Measurements from ENCODE around the gene PLCD3.

PLCD3 gene

GRCh38 chr17:45117848-45118646 lies 14.3 kb downstream of the PLCD3 start:
- DNase-seq (ENCODE audit: low read depth, low spot score): no peak

DNA sequence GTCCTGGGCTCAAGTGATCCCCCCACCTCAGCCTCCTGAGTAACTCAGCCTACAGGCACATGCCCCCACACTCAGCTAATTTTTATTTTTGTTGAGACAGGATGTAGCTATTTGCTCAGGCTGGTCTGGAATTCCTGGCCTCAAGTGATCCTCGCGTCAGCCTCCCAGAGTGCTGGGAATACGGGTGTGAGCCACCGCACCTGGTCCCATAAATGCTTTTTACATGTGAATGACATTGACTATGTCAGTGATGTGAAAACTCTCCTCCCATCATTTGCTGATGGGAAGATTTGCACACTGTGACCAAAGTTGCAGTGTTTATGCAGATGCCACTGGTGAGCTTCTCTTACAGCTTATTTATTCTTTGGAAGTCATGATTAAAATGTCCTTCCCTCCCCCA lies 15.0 kb downstream of the PLCD3 start:
- DNase-seq (ENCODE audit: low read depth, low spot score): no peak

- no peak for DNase-seq (ENCODE audit: low read depth, low spot score)
Measured at GRCh38 chr17:45116434-45117016, 15.8 kb downstream of the PLCD3 start.

DNA sequence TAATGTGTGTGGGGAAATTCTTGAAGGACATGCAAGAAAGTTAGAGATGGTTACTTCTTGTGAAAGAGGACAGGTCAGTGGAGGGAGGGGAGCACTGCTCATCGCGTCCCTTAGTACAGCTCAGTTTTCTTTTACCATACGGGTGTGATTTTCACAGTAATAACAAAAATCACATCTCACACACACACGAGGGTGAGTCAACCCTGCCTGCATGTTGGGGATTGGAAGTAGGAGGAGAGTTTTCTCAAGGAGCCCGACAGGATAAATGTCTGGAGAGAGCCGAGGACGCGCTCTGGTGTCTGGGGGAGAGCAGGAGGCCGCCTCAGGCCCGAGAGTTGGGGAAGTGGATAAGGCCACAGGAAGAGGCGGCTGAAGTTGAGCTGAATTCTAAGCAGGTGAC lies 16.4 kb downstream of the PLCD3 start:
- DNase-seq (ENCODE audit: low read depth, low spot score): no peak

DNA sequence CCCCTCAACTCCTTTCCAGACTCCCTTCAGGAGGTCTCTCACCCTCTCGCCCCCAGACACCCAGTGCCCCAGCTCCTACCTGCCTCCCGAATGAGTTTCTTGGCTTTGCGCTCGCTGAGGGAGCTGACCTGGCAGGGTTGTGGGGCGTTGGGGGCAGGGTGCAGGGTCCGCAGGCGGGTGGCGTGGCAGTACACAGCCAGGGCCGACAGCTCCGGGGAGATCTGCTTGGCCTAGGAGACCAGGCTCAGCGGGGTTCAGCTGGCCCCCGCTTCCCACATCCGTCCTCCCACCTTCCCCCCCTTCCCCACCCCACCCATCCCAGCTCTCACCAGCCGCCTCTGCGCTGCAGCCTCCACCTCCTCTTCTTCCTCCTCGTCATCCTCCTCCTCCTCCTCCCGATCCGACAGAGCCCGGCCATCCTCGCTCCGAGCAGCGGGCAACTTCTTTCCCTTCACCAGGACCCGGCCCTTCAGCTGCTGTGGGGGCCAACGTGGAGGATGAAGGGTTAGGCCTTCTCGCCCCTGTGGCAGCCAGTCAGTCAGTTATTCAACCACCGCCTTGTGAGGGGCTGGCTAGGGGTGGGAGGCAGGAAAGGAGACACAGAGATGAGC lies 17.2 kb downstream of the PLCD3 start:
- no peak for DNase-seq (ENCODE audit: low read depth, low spot score)

DNA sequence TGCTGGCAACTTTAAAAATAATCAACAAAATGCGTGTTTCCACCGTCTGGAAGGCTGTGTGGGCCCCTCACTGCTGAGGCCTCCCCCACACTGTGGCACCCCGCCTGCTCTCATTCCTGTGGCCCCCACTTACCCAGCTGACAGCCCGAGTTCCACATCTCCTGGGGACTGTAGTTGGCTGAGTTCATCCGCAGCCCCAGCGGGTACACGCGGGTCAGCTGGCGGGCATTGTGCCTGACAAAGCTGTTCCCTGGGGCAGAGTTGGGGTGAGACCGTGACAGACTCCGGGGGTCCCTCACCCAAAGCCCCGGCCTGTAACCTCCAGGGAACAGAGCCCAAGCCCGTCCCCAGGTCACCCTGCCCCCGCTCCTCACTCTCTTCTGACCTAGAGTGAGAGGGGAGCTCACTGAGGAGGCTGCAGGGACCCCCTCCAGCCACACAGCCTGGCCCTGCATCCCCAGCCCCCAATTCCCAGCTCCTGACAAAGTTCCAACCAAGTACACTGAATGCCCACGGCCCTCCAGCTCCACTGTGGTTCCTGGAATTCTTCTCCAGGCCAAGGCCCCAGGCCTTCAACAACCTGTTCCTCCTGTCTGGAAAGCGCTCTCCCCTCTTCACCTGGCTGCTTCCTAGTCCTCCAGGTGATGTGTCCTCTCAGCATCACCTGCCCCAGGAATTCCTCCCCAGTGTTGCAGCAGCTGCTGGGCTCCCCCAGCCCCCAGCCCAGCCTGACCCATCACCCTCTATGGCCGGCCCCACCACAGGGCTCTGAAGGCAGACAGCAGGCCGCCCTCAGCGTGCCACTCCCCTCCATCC lies 18.0 kb downstream of the PLCD3 start:
- DNase-seq (ENCODE audit: low read depth, low spot score): no peak

DNA sequence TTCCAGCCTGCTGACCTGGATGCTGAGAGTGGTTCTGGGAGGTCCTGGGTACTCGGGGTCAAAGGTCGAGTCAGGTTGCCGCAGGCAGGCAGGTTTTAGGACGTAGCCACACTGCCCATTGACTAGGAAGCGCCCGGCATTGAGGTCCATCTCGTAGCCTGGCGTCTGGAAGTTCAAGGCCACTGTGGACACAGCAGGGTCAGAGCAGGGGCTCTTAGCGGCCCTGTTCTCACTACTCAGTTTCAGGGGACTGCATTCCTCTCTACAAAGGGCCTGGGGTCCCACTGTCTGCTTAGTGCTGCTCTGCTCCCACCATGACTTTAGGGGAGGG lies 18.9 kb downstream of the PLCD3 start:
- DNase-seq (ENCODE audit: low read depth, low spot score): no peak

DNA sequence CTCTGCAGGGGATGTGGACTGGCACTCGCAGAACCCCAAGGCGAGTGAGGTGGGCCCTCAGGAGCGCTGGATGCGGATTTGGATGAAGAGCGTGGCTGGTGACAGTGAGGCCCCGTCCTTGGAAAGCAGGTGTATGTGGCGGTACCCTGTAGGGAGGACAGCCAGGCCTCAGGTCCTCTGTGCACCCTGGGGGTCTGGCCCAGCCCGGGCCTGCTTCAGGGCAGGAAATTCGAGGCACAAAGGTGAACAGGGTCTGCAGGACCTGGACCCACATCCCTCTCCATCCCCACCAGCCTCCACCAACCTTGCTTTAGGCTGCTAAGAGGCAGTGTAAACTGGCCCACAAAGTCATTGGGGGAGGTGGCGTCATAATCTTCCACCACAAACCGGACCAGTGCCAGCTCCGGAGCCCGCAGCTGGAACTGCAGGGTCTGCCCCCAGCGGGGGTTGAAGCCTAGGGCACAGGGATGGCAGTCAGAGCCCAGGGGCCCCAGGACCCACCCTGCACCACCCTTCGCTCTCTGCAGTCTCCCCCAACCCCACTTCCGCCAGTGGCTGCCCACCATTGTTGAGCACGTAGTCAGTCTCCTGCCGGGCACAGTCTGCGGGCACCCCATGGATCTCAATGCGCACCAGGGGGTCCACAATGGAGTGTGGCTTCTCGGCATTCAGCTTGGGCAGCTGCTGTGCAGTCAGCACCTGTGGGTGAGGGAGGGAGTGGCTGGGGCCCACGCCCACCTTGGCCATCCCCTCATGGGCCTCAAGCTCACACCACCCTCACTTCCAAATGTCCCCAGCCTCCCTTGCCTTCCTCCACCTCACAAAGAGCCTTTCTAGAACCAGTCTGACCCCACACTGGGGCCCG lies 19.5 kb downstream of the PLCD3 start:
- no peak for DNase-seq (ENCODE audit: low read depth, low spot score)

DNA sequence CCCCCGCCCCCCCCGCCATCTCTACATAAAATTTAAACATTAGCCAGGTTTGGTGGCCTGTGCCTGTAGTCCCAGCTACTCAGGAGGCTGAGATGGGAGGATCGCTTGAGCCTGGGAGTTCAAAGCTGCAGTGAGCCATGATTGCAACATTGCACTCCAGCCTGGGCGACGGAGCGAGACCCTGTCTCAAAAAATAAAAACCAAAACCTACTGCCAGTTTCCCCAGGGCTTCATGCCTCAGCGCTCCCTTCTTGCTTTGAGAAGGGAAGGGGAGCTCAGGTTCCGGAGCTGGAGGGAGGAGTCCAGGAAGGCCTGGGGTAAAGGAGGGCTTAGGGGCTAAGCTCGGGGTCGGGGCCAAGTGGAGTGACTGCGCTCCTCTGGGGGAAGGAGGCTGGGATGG lies 20.5 kb downstream of the PLCD3 start:
- DNase-seq (ENCODE audit: low read depth, low spot score): no peak

- no peak for DNase-seq (ENCODE audit: low read depth, low spot score)
Measured at GRCh38 chr17:45110676-45111611, 21.4 kb downstream of the PLCD3 start.

GRCh38 chr17:45108595-45109521 lies 23.5 kb downstream of the PLCD3 start:
- no peak for DNase-seq (ENCODE audit: low read depth, low spot score)

- DNase-seq (ENCODE audit: low read depth, low spot score): no peak
Measured at GRCh38 chr17:45108051-45108450, 24.3 kb downstream of the PLCD3 start.

DNA sequence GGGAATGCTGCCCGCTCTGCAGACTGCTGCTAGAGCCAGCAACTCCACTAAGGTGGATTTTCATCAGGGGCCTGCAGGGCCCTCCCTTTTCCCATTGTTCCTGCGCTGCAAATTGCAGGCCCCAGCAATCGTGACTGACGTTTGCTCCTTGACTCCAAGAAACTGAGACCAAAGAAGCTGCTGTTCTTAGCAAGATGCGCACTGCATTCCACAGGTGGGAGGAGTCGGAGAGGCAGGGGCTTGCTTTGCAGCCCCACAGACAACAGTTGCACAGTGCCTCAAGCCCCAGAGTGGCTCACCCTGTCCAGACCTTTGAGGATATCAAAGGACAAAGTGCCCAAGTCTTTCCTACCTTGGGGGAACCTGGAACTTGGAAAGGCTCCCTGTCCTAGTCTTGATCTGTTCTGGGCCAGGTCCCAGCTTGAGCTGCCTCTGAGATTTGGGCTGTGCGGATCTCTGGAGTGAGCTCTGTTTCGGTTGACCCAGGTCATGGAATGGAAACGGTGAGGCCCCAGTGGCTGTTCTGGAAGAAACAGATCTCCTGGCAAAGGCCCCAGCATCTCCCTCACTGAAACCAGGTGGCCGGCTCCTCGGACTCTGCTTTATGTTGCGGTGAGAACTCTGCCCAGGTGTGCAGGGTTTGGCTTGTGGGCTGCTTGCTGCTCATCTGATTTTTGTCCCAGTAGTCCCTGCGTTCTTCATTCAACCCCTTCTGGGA lies 24.9 kb downstream of the PLCD3 start:
- DNase-seq (ENCODE audit: low read depth, low spot score): no peak

GRCh38 chr17:45106582-45106981 lies 25.7 kb downstream of the PLCD3 start:
- DNase-seq (ENCODE audit: low read depth, low spot score): no peak

DNA sequence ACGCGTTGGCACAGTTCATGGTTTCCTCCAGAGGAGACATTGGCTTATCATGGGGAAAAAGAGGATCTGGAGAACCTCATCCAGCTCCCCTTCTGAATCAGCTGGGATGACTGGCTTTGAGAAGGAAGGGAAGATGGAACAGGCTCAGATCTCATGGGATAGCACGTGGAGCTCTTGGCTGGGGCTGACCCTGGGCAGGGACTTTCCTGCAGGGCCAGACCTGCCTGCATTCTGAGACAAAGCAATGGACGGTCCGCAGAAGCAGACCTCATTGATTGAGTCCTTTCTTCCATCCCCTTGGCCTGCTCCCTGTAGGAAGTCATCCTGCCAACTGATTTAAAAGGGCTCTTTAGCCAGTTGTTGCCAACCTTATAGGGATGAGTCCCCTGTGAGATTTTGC lies 26.2 kb downstream of the PLCD3 start:
- DNase-seq (ENCODE audit: low read depth, low spot score): no peak

DNA sequence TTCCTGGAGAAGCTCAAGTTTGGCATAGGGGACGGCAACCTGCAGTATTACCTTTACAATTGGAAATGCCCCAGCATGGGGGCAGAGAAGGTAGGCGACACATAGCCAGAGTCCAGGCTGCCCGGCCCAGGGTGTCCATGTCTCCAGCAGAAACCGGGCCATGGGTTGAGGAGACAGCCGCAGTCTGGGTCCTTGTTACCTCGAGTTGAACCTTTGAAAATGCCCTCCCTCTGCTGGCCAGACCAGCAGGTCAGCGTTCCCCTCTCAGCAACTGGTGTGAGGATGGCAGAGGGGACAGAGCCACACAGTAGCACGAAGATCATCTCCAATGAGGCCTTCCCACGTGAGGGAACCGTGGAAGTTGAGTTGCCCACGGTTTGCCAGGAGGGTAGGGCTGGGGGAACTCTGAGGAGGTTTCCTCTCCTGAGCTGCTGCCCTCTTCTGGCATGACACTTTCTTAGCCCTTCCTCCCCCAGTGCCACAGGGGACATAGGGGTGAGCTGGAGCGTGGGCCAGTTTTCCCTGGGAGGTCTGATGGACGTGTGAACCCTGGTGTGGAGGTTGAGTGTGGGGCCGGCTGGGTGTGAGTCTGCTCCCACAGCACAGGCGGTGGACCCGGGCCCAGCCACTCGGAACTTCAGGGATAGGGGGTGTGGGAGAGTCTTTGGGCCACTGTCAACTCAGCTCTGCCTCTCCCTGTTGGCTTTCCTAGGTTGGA lies 27.2 kb downstream of the PLCD3 start:
- no peak for DNase-seq (ENCODE audit: low read depth, low spot score)

DNA sequence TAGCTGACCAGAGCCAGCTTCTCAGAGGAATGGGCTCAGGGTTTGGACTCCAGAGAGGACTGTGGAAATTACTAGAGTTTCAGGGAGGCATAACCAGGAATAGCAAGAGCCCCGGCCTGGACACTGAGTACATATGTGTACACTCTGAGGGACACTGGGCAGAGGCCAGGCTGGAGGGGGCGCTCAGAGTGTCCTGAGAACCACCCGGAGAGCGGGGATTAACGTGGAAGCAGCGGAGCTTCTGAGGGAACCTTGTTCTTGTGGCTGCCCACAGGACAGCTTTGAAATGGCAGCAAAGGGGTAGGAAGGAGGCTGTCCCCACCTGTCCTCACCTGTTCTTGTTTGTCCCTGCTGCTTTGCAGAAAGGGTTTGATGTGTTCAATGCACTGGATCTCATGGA lies 27.8 kb downstream of the PLCD3 start:
- no peak for DNase-seq (ENCODE audit: low read depth, low spot score)

DNA sequence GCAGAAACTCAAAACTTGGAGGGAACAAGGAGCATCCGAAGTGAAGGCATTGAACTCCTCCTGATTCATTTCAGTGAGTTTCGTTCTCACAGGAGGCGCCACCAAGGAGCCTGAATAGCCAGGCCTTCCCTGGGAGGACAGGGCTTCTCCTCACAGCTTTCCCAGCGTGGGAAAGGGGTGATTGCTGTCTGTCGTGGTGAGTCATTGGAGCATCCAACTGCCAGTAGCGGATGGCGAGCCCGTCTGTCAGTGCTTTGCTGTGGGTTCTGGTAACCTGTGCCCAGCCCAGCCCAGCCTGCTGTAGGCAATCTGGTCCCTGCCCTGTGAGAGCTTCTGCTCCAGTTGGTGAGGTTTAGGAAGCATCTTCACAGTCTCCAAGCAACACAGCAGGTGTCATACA lies 28.3 kb downstream of the PLCD3 start:
- no peak for DNase-seq (ENCODE audit: low read depth, low spot score)

All from astrocyte of the hippocampus (primary cell).